Kidney tubule cell (primary cell): ENCODE data around the gene PMEPA1.

ENCODE experiments used
- DNase-seq: peaks from one replicate; pipeline ENCODE4 v3.0.0-alpha.2; 2018; ENCODE audit warnings: low spot score

The PMEPA1 gene

DNA sequence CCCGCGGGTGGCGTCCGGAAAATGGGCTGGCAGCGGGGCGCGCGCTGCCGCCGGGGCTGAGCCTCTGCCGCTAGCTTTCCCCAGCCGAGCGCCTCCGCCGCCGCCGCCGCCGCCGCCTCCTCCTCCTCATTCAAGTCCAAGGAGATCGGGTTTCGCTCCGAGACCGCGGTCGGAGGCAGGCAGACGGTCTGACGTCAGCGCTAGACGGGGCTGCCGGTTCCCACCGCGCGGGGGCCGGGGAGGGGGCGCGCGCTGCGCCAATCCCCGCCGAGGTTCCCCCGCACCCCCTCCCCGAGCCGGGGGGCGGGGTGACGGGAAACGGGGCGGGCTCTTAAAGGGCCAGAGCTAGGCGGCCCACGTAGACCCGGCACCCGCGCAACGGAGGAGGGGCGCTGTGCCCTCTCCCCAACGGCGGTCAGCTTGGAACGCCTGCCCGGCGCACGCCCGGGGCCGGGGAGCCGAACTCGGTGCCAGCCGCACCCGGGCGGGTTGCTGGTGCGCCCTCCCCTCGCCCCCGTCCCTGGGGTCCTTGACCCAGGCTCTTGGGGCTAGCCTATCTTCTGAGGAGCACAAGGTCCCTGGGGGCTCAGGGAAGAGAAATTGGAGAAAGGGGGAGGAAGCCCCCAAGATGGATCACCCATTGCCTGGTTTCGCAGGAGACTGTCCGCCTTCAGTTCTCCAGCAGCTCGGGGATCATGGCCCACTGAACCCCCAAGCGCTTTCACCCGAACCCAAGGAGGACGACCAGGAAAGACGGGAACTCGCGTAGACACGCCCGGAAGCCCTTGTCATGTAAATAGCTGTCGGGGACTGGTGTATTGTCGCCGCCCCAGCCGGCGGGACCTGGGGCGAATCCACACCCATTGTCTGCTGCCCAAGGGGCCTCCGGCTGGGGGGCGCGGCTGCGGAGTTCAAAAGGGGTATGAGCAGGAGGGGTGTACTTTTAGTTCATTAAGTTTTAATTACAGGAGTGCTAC lies at the start of gene PMEPA1:
TSS of gene PMEPA1 (minus strand) at position 193 of the 977 bp plus-strand sequence. CDS start 433 bp downstream, outside the sequence.
- peak; percentile 97 for DNase-seq

GRCh38 chr20:57757767-57758166 lies 48.0 kb upstream of the PMEPA1 start:
- no peak for DNase-seq

- DNase-seq = no peak
Observed at GRCh38 chr20:57756921-57757320, 47.1 kb upstream of the PMEPA1 start.

- no peak for DNase-seq
Observed at GRCh38 chr20:57756213-57756612, 46.4 kb upstream of the PMEPA1 start.

DNA sequence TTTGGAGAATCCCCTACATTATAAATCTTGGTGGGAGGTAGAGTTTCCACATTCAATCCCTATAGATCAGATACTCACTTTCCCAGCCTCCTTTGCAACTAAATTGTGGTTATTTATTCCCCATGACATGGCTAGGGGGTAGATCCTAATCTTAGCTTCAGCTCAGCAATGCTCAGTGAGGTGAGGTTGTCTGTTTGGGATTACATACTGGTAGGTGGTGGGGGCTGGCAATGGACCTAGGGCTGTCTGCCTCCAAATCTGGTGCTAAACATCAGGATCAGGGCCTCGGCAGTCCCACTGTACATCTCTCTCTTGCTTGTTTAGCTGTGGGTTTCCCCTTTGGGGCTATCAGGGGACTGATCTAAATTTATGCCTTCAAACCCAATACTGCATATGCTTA lies 45.8 kb upstream of the PMEPA1 start:
- DNase-seq = no peak

GRCh38 chr20:57754190-57754589 lies 44.4 kb upstream of the PMEPA1 start:
- DNase-seq = no peak

GRCh38 chr20:57753332-57754164 lies 43.7 kb upstream of the PMEPA1 start:
- DNase-seq = no peak

DNA sequence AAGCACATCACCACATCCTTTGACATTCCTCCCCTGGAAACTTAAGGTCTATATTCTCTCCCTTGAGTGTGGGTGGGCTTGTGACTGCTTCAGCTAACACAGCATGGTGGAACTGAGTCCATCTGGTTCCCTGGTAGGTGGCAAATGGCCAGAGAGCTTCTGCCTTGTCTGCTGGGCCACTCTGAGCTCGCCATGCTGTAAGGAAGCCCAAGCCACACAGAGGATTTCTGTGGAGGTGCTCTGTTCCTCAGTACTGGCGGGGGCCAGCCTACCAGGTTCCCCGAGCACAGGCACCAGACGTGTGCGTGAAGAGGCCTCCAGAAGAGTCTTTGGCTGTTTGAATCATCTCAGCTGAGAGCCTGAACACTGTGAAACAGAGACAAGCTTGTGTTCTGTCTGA lies 41.6 kb upstream of the PMEPA1 start:
- no peak for DNase-seq

GRCh38 chr20:57749869-57750268 lies 40.1 kb upstream of the PMEPA1 start:
- no peak for DNase-seq

- peak; percentile 62 for DNase-seq
Observed at GRCh38 chr20:57749131-57749690, 39.4 kb upstream of the PMEPA1 start.

DNA sequence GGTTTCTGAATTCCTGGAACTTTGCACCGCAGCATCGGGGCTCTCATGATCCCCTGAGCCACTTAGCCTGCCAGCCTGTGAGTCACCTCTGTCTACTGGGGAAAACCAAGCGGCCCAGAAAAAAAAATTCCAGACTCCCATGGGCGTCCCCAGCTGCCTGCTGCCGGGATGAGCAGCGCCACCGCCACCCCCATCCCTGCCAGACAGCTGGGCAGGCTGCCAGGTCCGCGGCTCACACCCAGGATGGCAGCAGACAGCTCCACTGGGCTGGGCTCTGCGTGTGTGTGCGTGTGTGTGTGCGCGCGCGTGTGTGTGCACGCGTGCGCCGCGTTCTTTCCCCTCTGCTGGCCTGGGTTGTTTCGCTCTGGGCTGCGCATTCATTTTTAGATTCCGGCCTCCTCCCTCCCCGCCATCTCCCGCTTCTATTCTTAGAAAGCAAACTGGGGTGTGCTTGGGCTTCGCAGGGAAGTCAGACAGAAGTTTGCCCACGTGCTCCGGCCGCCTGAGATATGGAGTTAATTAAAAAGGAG lies 38.9 kb upstream of the PMEPA1 start:
- DNase-seq = peak; percentile 98

DNA sequence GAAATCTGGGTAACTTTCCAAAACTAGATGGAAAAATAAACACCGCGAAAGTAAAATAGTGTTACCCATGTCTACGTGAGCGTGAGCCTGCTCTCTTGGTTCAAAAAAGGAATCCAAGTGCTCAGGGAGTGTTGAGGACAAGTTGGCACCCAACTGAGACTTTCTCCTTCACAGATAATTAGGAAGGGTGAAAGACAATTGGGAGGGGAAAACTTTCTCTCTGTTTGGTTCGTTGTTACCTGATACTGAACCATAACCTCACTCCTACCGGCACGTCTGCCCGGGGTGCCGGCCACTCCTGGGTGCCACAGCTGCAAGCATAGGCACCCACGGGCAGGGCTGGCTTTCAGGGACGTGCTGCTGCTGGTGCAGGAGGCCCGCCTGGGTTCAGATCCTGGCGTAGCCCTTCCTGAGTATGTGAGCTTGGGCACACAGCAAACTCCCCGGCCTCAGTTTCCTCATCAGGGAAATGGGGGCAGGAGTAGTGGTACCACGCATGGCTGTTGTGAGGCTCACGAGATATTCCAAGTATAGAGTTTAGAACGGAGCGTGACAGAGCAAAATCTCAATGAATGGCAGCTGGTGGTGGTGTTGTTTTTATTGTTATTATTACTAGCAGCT lies 38.2 kb upstream of the PMEPA1 start:
- DNase-seq = no peak

GRCh38 chr20:57746832-57747404 lies 37.1 kb upstream of the PMEPA1 start:
- DNase-seq = no peak

- DNase-seq = no peak
Observed at GRCh38 chr20:57746201-57746600, 36.4 kb upstream of the PMEPA1 start.

DNA sequence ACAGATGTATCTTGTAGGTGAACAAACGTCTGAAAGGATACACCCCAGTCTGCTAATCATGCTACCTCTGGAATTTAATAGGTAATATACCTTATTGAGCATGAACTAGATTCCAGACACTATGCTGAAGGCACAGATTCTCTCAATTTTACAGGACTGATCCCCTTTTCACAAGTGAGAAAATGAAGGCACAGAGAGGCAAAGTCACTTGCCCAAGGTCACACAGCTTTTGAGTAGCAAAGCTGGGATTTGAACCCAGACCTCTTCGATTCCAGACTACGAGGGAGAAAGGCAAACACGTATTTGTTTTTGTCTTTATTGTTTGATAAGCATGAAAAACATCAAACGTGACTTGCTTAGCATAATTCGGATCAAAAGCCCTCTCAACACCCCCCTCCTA lies 34.4 kb upstream of the PMEPA1 start:
- no peak for DNase-seq

GRCh38 chr20:57743450-57744095 lies 33.8 kb upstream of the PMEPA1 start:
- peak; percentile 23 for DNase-seq

GRCh38 chr20:57742507-57743181 lies 32.8 kb upstream of the PMEPA1 start:
- no peak for DNase-seq

GRCh38 chr20:57738484-57738883 lies 28.7 kb upstream of the PMEPA1 start:
- DNase-seq = no peak

DNA sequence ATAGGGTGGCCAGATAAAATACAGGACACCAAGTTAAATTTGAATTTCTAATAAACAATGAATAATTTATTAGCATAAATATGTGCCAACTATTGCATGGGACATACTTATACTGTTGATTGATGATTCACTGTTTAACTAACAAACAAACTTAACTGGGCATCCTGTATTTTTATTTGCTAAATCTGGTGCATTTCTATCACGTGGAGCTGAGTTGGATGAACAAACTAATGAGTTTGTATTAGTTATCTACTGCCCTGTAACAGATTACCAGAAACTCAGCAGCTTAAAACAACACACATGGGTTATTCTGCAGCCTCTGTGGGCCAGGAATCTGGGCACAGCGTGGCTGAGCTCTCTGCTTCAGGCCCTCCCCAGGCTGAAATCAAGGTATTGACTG lies 28.2 kb upstream of the PMEPA1 start:
- DNase-seq = no peak

- no peak for DNase-seq
Observed at GRCh38 chr20:57737349-57737748, 27.5 kb upstream of the PMEPA1 start.
